H9 (cell line): ENCODE results near the gene EMC8. TPM values are rescaled to one million over a fixed set of nuclear protein-coding genes. Genes with fewer than 3 reads are reported as not detected.

Source experiments
- DNase-seq: peaks from one replicate; pipeline ENCODE4 v3.0.0-alpha.2; 2017
- H2AFZ ChIP-seq: one replicate; pipeline ENCODE4 v1.6.1; 2013; ENCODE audit warnings: mild to moderate bottlenecking, low read length, control low read depth, moderate library complexity
- H2AK5ac ChIP-seq: 2 replicates; pipeline ENCODE4 v1.6.1; 2013; ENCODE audit warnings: low read length, control low read depth, mixed read lengths; ENCODE audit not compliant: insufficient read length
- H2BK120ac ChIP-seq: one replicate; pipeline ENCODE4 v1.6.1; 2013; ENCODE audit warnings: low read depth, mild to moderate bottlenecking, low read length, control low read depth, inconsistent platforms; ENCODE audit not compliant: poor library complexity, severe bottlenecking
- H2BK12ac ChIP-seq: 2 replicates; pipeline ENCODE4 v1.6.1; 2013; ENCODE audit warnings: low read length, control low read depth, mixed read lengths, low read depth; ENCODE audit not compliant: insufficient read length
- H2BK15ac ChIP-seq: 2 replicates; pipeline ENCODE4 v1.6.1; 2013; ENCODE audit warnings: low read depth, low read length, control low read depth
- H2BK20ac ChIP-seq: one replicate; pipeline ENCODE4 v1.6.1; 2013; ENCODE audit warnings: low read depth, mild to moderate bottlenecking, low read length, control low read depth, inconsistent platforms; ENCODE audit not compliant: poor library complexity, severe bottlenecking
- H2BK5ac ChIP-seq: 2 replicates; pipeline ENCODE4 v1.6.1; 2013; ENCODE audit warnings: low read length, control low read depth, mixed read lengths; ENCODE audit not compliant: insufficient read length
- H3K14ac ChIP-seq: 2 replicates; pipeline ENCODE4 v1.6.1; 2013; ENCODE audit warnings: low read length, control low read depth; ENCODE audit not compliant: insufficient read depth
- H3K18ac ChIP-seq: 2 replicates; pipeline ENCODE4 v1.6.1; 2013; ENCODE audit warnings: low read depth, mild to moderate bottlenecking, mixed read lengths, low read length, control low read depth; ENCODE audit not compliant: insufficient read length
- H3K23ac ChIP-seq: 2 replicates; pipeline ENCODE4 v1.6.1; 2013; ENCODE audit warnings: low read length, control low read depth, mixed read lengths, low read depth; ENCODE audit not compliant: insufficient read length
- H3K23me2 ChIP-seq: 2 replicates; pipeline ENCODE4 v1.6.1; 2013; ENCODE audit warnings: low read depth, mild to moderate bottlenecking, mixed read lengths, low read length, control low read depth; ENCODE audit not compliant: insufficient read length, poor library complexity, severe bottlenecking
- H3K27ac ChIP-seq: 2 replicates; pipeline ENCODE4 v1.5.1; 2013; ENCODE audit warnings: low read length, control low read depth, mixed read lengths, low read depth; ENCODE audit not compliant: insufficient read length
- H3K27me3 ChIP-seq: 2 replicates; pipeline ENCODE4 v1.6.1; 2013; ENCODE audit warnings: low read length, control low read depth, inconsistent platforms; ENCODE audit not compliant: insufficient read depth
- H3K4ac ChIP-seq: 2 replicates; pipeline ENCODE4 v1.6.1; 2013; ENCODE audit warnings: low read depth, mild to moderate bottlenecking, control low read depth, inconsistent platforms, low read length, moderate library complexity
- H3K4me1 ChIP-seq: 2 replicates; pipeline ENCODE4 v1.6.1; 2013; ENCODE audit warnings: low read length, control low read depth, inconsistent platforms; ENCODE audit not compliant: insufficient read depth
- H3K4me2 ChIP-seq: 2 replicates; pipeline ENCODE4 v1.6.1; 2013; ENCODE audit warnings: low read length, control low read depth, mixed read lengths; ENCODE audit not compliant: insufficient read length, insufficient read depth
- H3K56ac ChIP-seq: 2 replicates; pipeline ENCODE4 v1.6.1; 2013; ENCODE audit warnings: low read depth, mild to moderate bottlenecking, mixed read lengths, low read length, control low read depth; ENCODE audit not compliant: insufficient read length
- H3K79me1 ChIP-seq: 2 replicates; pipeline ENCODE4 v1.6.1; 2013; ENCODE audit warnings: low read depth, mild to moderate bottlenecking, moderate library complexity, low read length, control low read depth, inconsistent platforms; ENCODE audit not compliant: insufficient read depth, poor library complexity, severe bottlenecking
- H3K79me2 ChIP-seq: 2 replicates; pipeline ENCODE4 v1.6.1; 2013; ENCODE audit warnings: low read length, control low read depth, inconsistent platforms; ENCODE audit not compliant: insufficient read depth
- H3K9ac ChIP-seq: 2 replicates; pipeline ENCODE4 v1.6.1; 2013; ENCODE audit warnings: low read length, control low read depth, mixed read lengths; ENCODE audit not compliant: insufficient read length; ENCODE audit errors: extremely low read depth
- H3K9me3 ChIP-seq: one replicate; pipeline ENCODE4 v1.6.1; 2013; ENCODE audit warnings: low read depth, low read length, inconsistent platforms; ENCODE audit not compliant: control insufficient read depth
- H3T11ph ChIP-seq: one replicate; pipeline ENCODE4 v1.6.1; 2013; ENCODE audit warnings: mild to moderate bottlenecking, low read length, control low read depth, inconsistent platforms
- H4K20me1 ChIP-seq: one replicate; pipeline ENCODE4 v1.6.1; 2013; ENCODE audit not compliant: control insufficient read depth, insufficient read length, insufficient read depth
- H4K5ac ChIP-seq: 2 replicates; pipeline ENCODE4 v1.6.1; 2013; ENCODE audit warnings: low read depth, mild to moderate bottlenecking, mixed read lengths, low read length, control low read depth; ENCODE audit not compliant: insufficient read length
- H4K8ac ChIP-seq: replicated peaks from 2 replicates; pipeline ENCODE4 v1.6.1; 2013; ENCODE audit warnings: low read length, control low read depth, mixed read lengths, low read depth; ENCODE audit not compliant: insufficient read length
- H4K91ac ChIP-seq: 2 replicates; pipeline ENCODE4 v1.6.1; 2013; ENCODE audit warnings: low read depth, mild to moderate bottlenecking, moderate library complexity, mixed read lengths, low read length, control low read depth; ENCODE audit not compliant: insufficient read length
- H3K27ac Mint-ChIP-seq, 3 experiments: 2 replicates in 2 of 3; 3 replicates in 1 of 3; pipeline ENCODE4 v1.8.0; 2020 to 2021; ENCODE audit warnings: mixed read lengths in 3 of 3, mild to moderate bottlenecking in 1 of 3, moderate library complexity in 1 of 3
- H3K27me3 Mint-ChIP-seq: 2 replicates; pipeline ENCODE4 v1.8.0; 2021; ENCODE audit warnings: low read depth, mild to moderate bottlenecking, moderate library complexity, mixed read lengths
- H3K36me3 Mint-ChIP-seq, 3 experiments: 2 replicates in 2 of 3; 3 replicates in 1 of 3; pipeline ENCODE4 v1.8.0; 2020 to 2021; ENCODE audit warnings: low read depth in 3 of 3, mixed read lengths in 3 of 3; ENCODE audit not compliant: insufficient read depth in 1 of 3
- H3K4me1 Mint-ChIP-seq, 2 experiments: 2 replicates each; pipeline ENCODE4 v1.8.0; 2020; ENCODE audit warnings: mixed read lengths in 2 of 2
- H3K4me3 Mint-ChIP-seq, 2 experiments: 2 replicates in 1 of 2; 3 replicates in 1 of 2; pipeline ENCODE4 v1.8.0; 2020 to 2021; ENCODE audit warnings: mild to moderate bottlenecking in 2 of 2, mixed read lengths in 2 of 2, moderate library complexity in 1 of 2
- H3K9me3 Mint-ChIP-seq, 2 experiments: 2 replicates in 1 of 2; 3 replicates in 1 of 2; pipeline ENCODE4 v1.8.0; 2020; ENCODE audit warnings: mild to moderate bottlenecking in 2 of 2, mixed read lengths in 2 of 2, moderate library complexity in 1 of 2
- CTCF ChIP-seq: fragments of 200-600 bp; sonication (generic); conservative IDR thresholded peaks from 3 replicates; pipeline ENCODE4 v1.8.0; 2021; ENCODE audit warnings: antibody characterized with exemption, mild to moderate bottlenecking
- WGBS: extraction: QIAGEN DNeasy Blood & Tissue Kit; methylation state at CpG from one replicate; pipeline ENCODE4 v1.1.7; 2013; ENCODE audit warnings: missing lambda C conversion rate, low lambda C conversion rate, mixed read lengths; ENCODE audit not compliant: insufficient read length; ENCODE audit errors: extremely low coverage; 5-methylcytosine and 5-hydroxymethylcytosine counted together
- total RNA-seq: library from RNA; stranded (reverse); gene quantifications from 2 replicates; pipeline ENCODE4 v1.2.1, GENCODE V29; 2021

Gene EMC8
- total RNA-seq, 1 experiment from 2014 or later = 52.3 TPM

GRCh38 chr16:85848986-85849385, 49.6 kb upstream of the EMC8 start:
- no peaks in the 10 kb centered on the region for H4K20me1 ChIP-seq
- no peak overlapping the region for H3K9ac ChIP-seq
- H4K5ac ChIP-seq = no peak overlapping the region
- H3K9me3 Mint-ChIP-seq = no peaks in the 10 kb centered on the region
- peaks cover 2% of the 10 kb centered on the region for H3K27me3 Mint-ChIP-seq
- H3K18ac ChIP-seq = no peak overlapping the region
- no peak overlapping the region for H3K23ac ChIP-seq
- H3K14ac ChIP-seq = no peak overlapping the region
- no peaks in the 10 kb centered on the region for H3K79me2 ChIP-seq
- no peak for DNase-seq
- no peak overlapping the region for H3K27ac ChIP-seq
- H3K4me2 ChIP-seq = no peak overlapping the region
- H3K27me3 ChIP-seq = no peaks in the 10 kb centered on the region
- no CpG with 5 or more reads among the region's 9 CpGs for WGBS
- H3T11ph ChIP-seq = no peak overlapping the region
- H3K36me3 Mint-ChIP-seq = no peaks in the 10 kb centered on the region
- H2BK15ac ChIP-seq = no peak overlapping the region
- no peak overlapping the region for H2BK5ac ChIP-seq
- H3K4me1 ChIP-seq = no peaks in the 10 kb centered on the region
- no peak overlapping the region for H4K8ac ChIP-seq
- no peaks in the 10 kb centered on the region for H3K23me2 ChIP-seq
- peaks cover 8% of the 10 kb centered on the region in 2 experiments; a peak in 3 of 4 replicates for H3K4me1 Mint-ChIP-seq
- H2AFZ ChIP-seq = no peak overlapping the region
- no peaks in the 10 kb centered on the region for H3K79me1 ChIP-seq
- H2AK5ac ChIP-seq = no peak overlapping the region
- no peak overlapping the region for H2BK20ac ChIP-seq
- no peak overlapping the region for H3K4ac ChIP-seq
- no peaks in the 10 kb centered on the region for H3K9me3 ChIP-seq
- no peak overlapping the region for H2BK120ac ChIP-seq
- TF ChIP-seq CTCF = no peak
- no peak overlapping the region for H2BK12ac ChIP-seq
- no peak overlapping the region; a peak in 1 of 7 replicates for H3K27ac Mint-ChIP-seq
- no peak overlapping the region for H4K91ac ChIP-seq
- H3K4me3 Mint-ChIP-seq = no peak overlapping the region
- no peak overlapping the region for H3K56ac ChIP-seq
